Small intestine (tissue), 7 donors: ENCODE results near the gene CRABP2. TPM values are rescaled to one million over a fixed set of nuclear protein-coding genes. Genes with fewer than 3 reads are reported as not detected.

ENCODE experiments used
- DNase-seq, 2 donors: peaks; one replicate each; pipeline versions ENCODE4 v3.0.0 to v3.0.0-alpha.2; 2013
- FAIRE-seq: peaks from 2 replicates; lab custom pipeline; 2012; peaks lifted over from hg19 to GRCh38; lab: Jason Lieb, UNC
- H3K27ac ChIP-seq, 3 donors: one replicate each; pipeline ENCODE4 v1.5.1; 2013; ENCODE audit warnings: low read length in 2 of 3, mild to moderate bottlenecking in 2 of 3, control low read depth in 1 of 3, inconsistent platforms in 1 of 3, low read depth in 1 of 3, moderate library complexity in 1 of 3
- H3K27me3 ChIP-seq, 3 donors: one replicate each; pipeline ENCODE4 v1.6.1; 2013; ENCODE audit warnings: low read length in 3 of 3, inconsistent platforms in 1 of 3; ENCODE audit not compliant: control insufficient read depth in 3 of 3, insufficient read depth in 3 of 3
- H3K36me3 ChIP-seq, 3 donors: one replicate each; pipeline ENCODE4 v1.6.1; 2013; ENCODE audit warnings: low read length in 3 of 3, inconsistent platforms in 1 of 3, low read depth in 1 of 3, mild to moderate bottlenecking in 1 of 3, moderate library complexity in 1 of 3; ENCODE audit not compliant: control insufficient read depth in 3 of 3, insufficient read depth in 2 of 3
- H3K4me1 ChIP-seq, 3 donors: one replicate each; pipeline ENCODE4 v1.6.1; 2013; ENCODE audit warnings: low read length in 2 of 3, inconsistent platforms in 1 of 3, low read depth in 1 of 3, mild to moderate bottlenecking in 1 of 3, moderate library complexity in 1 of 3; ENCODE audit not compliant: control insufficient read depth in 3 of 3, insufficient read depth in 2 of 3
- H3K4me3 ChIP-seq, 3 donors: one replicate each; pipeline ENCODE4 v1.5.1; 2013; ENCODE audit warnings: low read length in 3 of 3, control low read depth in 1 of 3, inconsistent platforms in 1 of 3, low read depth in 1 of 3, mild to moderate bottlenecking in 1 of 3, moderate library complexity in 1 of 3
- H3K9me3 ChIP-seq, 2 donors: one replicate each; pipeline ENCODE4 v1.6.1; 2013; ENCODE audit warnings: low read depth in 1 of 2, low read length in 1 of 2; ENCODE audit not compliant: control insufficient read depth in 2 of 2, insufficient read depth in 1 of 2
- WGBS, 3 donors: extraction: QIAGEN DNeasy Blood & Tissue Kit; methylation state at CpG; one replicate each; pipeline ENCODE4 v1.1.7; 2013; 5-methylcytosine and 5-hydroxymethylcytosine counted together
- polyA plus RNA-seq, 4 donors: library from polyadenylated mRNA; stranded (reverse) in 3 of 4; unstranded in 1 of 4; fragments of 200-250 nt in 3 of 4; fragments of 120-200 nt in 1 of 4; gene quantifications; one replicate each; pipeline versions ENCODE4 v1.2.1 to v1.2.3, GENCODE V29; 2013
- donor health status: healthy with polysubstance abuse.
- donor health status: control.
- donor health status: control.
- donor health status: Bipolar disorder and iron deficiency.
- donor health status: healthy.

CRABP2 gene
- polyA plus RNA-seq, 4 donors: 0.81 to 3.1 (median 1.4) TPM

DNA sequence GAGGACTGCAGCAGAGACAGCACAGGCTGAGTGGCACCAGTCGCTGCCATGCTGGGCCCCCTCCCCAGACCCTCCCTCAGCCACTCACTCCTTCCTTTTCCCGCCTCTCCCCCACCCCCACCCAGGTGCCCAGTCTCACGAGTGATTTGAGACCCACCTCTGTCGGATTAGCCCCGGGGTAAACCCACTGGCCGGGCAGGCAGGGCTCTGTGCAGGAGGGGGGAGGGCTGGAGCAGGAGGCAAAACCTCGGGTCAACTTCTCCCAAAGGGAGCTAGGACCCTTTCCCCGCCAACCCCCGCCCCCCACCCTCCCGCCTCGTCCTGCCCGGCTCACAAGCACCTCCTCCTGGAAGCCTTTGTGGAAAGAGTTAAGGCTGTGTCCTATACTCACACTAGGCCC, 39.0 kb upstream of the CRABP2 start:
- WGBS, 3 donors: 67 to 81% (median 75%) methylated on average over 7 to 12 of the region's 12 CpGs
- H3K36me3 ChIP-seq: peaks cover 10 to 69% (median 21%) of the 10 kb centered on the region in 3 donors
- no peak for DNase-seq
- no peak overlapping the region for H3K4me3 ChIP-seq
- peaks cover 14 to 50% (median 15%) of the 10 kb centered on the region in 3 donors for H3K4me1 ChIP-seq
- no peak for FAIRE-seq
- H3K27ac ChIP-seq: no peak overlapping the region
- H3K27me3 ChIP-seq: no peaks in the 10 kb centered on the region
- no peaks in the 10 kb centered on the region for H3K9me3 ChIP-seq

- FAIRE-seq (no peak), DNase-seq (no peak)
- Histone ChIP-seq H3K9me3 (no peaks in the 10 kb centered on the region), H3K4me3 (no peak overlapping the region), H3K27ac (peak overlapping the region in 1 of 3 donors; percentile 19), H3K27me3 (no peaks in the 10 kb centered on the region), H3K4me1 (peaks cover 9 to 43% (median 13%) of the 10 kb centered on the region in 3 donors), H3K36me3 (peaks cover 10 to 62% (median 21%) of the 10 kb centered on the region in 3 donors)
- WGBS, 3 donors: 74 to 88% (median 81%) methylated on average over 10 to 14 of the region's 14 CpGs
Observed at GRCh38 chr1:156743367-156744302, 38.3 kb upstream of the CRABP2 start.

DNA sequence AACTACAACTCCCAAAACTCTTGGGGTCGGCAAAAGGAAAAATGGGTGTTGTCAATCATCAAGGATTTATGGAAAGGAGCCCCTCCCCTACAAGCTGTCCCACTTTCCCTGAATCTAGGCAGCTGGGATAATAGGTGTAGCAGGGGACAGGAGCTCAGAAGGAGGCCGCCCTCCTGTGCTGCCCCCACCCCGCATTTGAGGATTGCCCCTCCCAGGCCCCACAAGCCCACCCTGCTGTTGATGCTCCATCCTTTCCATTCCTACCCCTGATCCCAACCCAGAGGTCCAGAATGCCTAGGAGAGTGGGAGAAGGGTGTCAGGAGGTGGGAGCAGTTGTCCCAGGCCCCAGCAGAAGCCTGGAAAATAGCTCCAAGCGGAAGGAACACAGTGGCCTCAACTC, 37.4 kb upstream of the CRABP2 start:
- 90 to 92% (median 91%) methylated on average over 4 of the region's 4 CpGs for WGBS, 3 donors
- Histone ChIP-seq H3K36me3 (peaks cover 10 to 63% (median 21%) of the 10 kb centered on the region in 3 donors), H3K4me3 (no peak overlapping the region), H3K27ac (no peak overlapping the region), H3K27me3 (no peaks in the 10 kb centered on the region), H3K9me3 (no peaks in the 10 kb centered on the region), H3K4me1 (peaks cover 7 to 35% (median 10%) of the 10 kb centered on the region in 3 donors)
- DNase-seq (no peak), FAIRE-seq (no peak)

DNA sequence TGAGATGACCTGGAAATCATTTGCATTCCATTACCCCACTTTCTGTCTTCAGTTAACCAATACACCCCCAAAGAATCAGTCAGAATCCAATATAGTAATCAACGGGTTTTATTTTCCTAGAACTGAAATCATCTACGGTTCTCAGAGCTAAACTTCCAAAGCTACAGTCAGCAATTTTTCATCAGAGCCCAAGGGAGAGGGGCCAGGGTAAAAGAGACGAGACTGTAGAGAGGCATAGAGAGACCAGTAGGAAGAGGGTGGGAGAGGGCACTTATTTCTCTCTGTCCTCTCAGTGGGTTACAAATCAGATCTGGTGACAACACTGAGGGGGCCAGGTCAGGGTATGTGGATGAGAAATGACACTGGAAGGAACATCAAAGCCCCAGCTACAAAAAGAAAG, 36.6 kb upstream of the CRABP2 start:
- H3K9me3 ChIP-seq: no peaks in the 10 kb centered on the region
- DNase-seq (no peak), FAIRE-seq (no peak)
- WGBS, 3 donors: 72 to 78% (median 75%) methylated on average over 3 of the region's 3 CpGs
- H3K4me3 ChIP-seq: no peak overlapping the region
- peaks cover 7 to 28% (median 10%) of the 10 kb centered on the region in 3 donors for H3K4me1 ChIP-seq
- no peaks in the 10 kb centered on the region for H3K27me3 ChIP-seq
- H3K36me3 ChIP-seq: peaks cover 13 to 67% (median 21%) of the 10 kb centered on the region in 3 donors
- peak overlapping the region in 2 of 3 donors; percentile 90 for H3K27ac ChIP-seq

DNA sequence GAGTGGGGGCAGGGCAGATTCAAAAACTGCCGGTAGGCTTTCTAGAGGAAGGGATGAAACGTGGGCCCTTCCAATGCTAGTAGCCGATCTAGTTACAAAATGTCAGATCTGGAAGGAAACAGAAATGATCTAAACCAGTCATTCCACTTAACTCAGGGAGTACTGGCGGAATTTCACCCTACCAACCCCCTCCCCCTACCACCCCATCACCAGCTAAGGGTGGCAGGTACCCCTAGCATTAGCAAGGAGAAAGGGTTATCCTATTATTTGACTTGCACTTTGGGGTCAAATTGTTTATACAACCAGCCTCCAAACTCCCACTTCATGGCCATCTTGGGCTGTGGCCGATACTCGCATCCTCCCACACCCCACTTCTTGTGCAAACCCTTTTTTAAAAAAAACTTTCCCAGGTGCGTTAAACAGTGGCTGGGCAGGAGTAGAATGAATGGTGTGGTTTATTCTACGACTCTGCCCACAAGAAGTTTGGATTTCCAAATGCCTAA, 36.1 kb upstream of the CRABP2 start:
- Histone ChIP-seq H3K4me3 (peak overlapping the region in 1 of 3 donors; percentile 33), H3K4me1 (peaks cover 6 to 24% (median 7%) of the 10 kb centered on the region in 3 donors), H3K36me3 (peaks cover 16 to 72% (median 22%) of the 10 kb centered on the region in 3 donors), H3K9me3 (no peaks in the 10 kb centered on the region), H3K27ac (peak overlapping the region; percentile 16 to 90 (median 90)), H3K27me3 (no peaks in the 10 kb centered on the region)
- DNase-seq (no peak), FAIRE-seq (no peak)
- WGBS, 3 donors: 43 to 55% (median 47%) methylated on average over 8 of the region's 8 CpGs

GRCh38 chr1:156740741-156741480, 35.5 kb upstream of the CRABP2 start, which contains the start of gene MRPL24:
TSS of gene MRPL24 (minus strand) at chr1:156741088. CDS start at chr1:156738704, 2,384 bp downstream.
- 0 to 1% (median 1%) methylated on average over 38 of the region's 38 CpGs for WGBS, 3 donors
- FAIRE-seq: no peak

DNA sequence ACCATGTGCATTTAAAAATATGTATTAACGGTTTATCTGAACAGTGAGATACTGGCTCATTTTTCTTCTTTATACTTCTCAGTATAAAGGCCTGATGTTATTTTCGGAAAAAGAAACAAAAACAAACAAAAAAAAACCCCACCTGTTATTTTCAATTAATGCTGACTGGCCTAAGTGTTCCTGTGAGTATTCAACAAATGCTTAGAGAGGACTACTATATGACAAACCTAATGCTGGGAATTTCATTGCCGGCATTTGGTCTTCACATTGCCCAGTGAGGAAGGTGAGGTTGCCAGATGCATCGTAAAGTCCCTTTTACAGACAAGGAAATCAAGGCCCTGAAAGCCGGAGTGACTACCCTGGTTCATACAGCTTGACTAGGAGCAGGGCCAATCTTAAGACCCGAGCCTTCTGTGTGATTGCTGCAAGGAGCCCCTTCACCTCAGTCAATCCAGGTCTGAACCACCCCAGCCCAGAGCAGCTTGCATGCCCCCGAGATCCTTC, 34.9 kb upstream of the CRABP2 start:
- Histone ChIP-seq H3K4me1 (peaks cover 0 to 13% (median 3%) of the 10 kb centered on the region in 3 donors), H3K27me3 (no peaks in the 10 kb centered on the region), H3K36me3 (peaks cover 16 to 75% (median 26%) of the 10 kb centered on the region in 3 donors), H3K4me3 (peak overlapping the region; percentile 31 to 79 (median 60)), H3K9me3 (no peaks in the 10 kb centered on the region), H3K27ac (peak overlapping the region; percentile 57 to 71 (median 60))
- FAIRE-seq (no peak), DNase-seq (no peak)
- WGBS, 3 donors: 8 to 19% (median 11%) methylated on average over 7 of the region's 7 CpGs

More at GRCh38 chr1:156740741-156741480, 35.5 kb upstream of the CRABP2 start, which contains the start of gene MRPL24:
- peaks cover 16 to 73% (median 24%) of the 10 kb centered on the region in 3 donors for H3K36me3 ChIP-seq
- H3K27ac ChIP-seq: peak within 1 kb of the TSS; percentile 57 to 90 (median 90)
- H3K4me1 ChIP-seq: peaks cover under 1 to 19% (median 4%) of the 10 kb centered on the region in 3 donors
- DNase-seq: peak; percentile 99 to 100
- no peaks in the 10 kb centered on the region for H3K9me3 ChIP-seq
- H3K27me3 ChIP-seq: no peaks in the 10 kb centered on the region
- peak within 1 kb of the TSS; percentile 31 to 79 (median 60) for H3K4me3 ChIP-seq
